ENCODE measurements around the gene AMZ1. TPM values are rescaled to one million over a fixed set of nuclear protein-coding genes. Genes with fewer than 3 reads are reported as not detected.

The AMZ1 gene
- total and polyA plus RNA-seq, 2 donors = 0.11 to 0.22 TPM

GRCh38 chr7:2761801-2762497 lies 73.9 kb downstream of the AMZ1 start:
- WGBS = 91% methylated on average over 29 of the region's 29 CpGs

DNA sequence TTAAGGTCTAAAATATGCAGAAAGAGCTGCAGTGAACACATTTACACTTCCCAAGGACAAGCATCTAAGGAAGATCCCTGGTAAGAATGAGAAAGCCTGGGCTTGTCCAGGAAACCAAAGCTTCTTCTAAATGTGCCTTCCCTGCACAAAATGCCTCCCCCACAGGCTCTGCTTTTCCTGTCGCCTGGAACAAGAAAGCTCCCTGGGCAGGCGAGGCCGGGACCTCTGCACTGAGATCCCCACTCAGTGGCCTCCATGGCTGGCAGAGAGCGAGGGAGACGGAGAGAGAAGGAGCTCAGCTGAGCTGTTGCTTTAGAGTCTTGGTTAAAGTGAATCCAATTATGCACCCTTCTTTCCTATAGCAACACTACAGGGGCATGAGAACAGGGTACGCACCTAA lies 75.6 kb downstream of the AMZ1 start:
- Histone ChIP-seq H3K27ac (ENCODE audit: low read depth) (peak overlapping the region; percentile 3), H3K4me3 (ENCODE audit: low read depth, low read length) (no peak overlapping the region), H3K4me1 (ENCODE audit: insufficient read depth) (no peaks in the 10 kb centered on the region), H3K36me3 (ENCODE audit: insufficient read depth) (no peaks in the 10 kb centered on the region)
- DNase-seq (ENCODE audit: extremely low spot score) = no peak
- 58% methylated on average over 6 of the region's 6 CpGs for WGBS

More at GRCh38 chr7:2761801-2762497, 73.9 kb downstream of the AMZ1 start:
- H3K36me3 ChIP-seq (ENCODE audit: insufficient read depth) = no peaks in the 10 kb centered on the region
- DNase-seq (ENCODE audit: extremely low spot score) = no peak
- no peak overlapping the region for H3K4me3 ChIP-seq (ENCODE audit: low read depth, low read length)
- H3K27ac ChIP-seq (ENCODE audit: low read depth) = peak overlapping the region; percentile 28
- H3K4me1 ChIP-seq (ENCODE audit: insufficient read depth) = peaks cover 3% of the 10 kb centered on the region

DNA sequence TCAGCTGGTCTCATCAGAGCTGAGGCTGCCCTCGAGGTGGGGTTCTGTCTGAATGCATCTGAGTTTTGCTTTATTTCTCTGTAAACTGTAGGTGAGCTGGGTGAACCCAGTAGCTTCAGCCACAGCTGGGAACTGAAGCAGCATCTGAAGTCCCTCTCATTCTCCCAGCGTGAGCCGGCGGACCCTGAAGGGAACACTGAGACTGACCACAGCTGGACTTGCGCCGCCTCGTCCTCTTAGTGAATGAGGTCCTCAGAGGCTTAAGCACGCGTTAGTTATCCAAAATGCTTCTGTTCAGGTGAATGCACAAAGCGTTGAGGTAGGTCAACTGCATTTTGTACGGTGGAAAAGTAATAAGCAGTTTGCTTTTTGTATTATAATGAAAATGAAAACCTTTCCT lies 76.6 kb downstream of the AMZ1 start:
- Histone ChIP-seq H3K4me1 (ENCODE audit: insufficient read depth) (no peaks in the 10 kb centered on the region), H3K27ac (ENCODE audit: low read depth) (no peak overlapping the region), H3K36me3 (ENCODE audit: insufficient read depth) (no peaks in the 10 kb centered on the region), H3K4me3 (ENCODE audit: low read depth, low read length) (no peak overlapping the region)
- 91% methylated on average over 11 of the region's 11 CpGs for WGBS
- no peak for DNase-seq (ENCODE audit: extremely low spot score)

Other genes starting within 250 kb of the AMZ1 start
- gene GRIFIN, start 211.8 kb upstream of the AMZ1 start, total RNA-seq = not detected
- gene GRIFIN, start 211.8 kb upstream of the AMZ1 start, polyA plus RNA-seq = not detected
- 16.8 TPM for gene LFNG, start 168.4 kb upstream of the AMZ1 start, total RNA-seq
- 10.7 TPM for gene LFNG, start 168.4 kb upstream of the AMZ1 start, polyA plus RNA-seq
- 18.2 TPM for gene BRAT1, start 132.7 kb upstream of the AMZ1 start, total RNA-seq
- 30.9 TPM for gene BRAT1, start 132.7 kb upstream of the AMZ1 start, polyA plus RNA-seq
- 9.3 TPM for gene IQCE, start 129.2 kb upstream of the AMZ1 start, total RNA-seq
- gene IQCE, start 129.2 kb upstream of the AMZ1 start, polyA plus RNA-seq = 8.9 TPM
- 29.2 TPM for gene TTYH3, start 56.2 kb upstream of the AMZ1 start, total RNA-seq
- gene TTYH3, start 56.2 kb upstream of the AMZ1 start, polyA plus RNA-seq = 26.7 TPM
- gene GNA12, start 156.1 kb downstream of the AMZ1 start, total RNA-seq = 22.1 TPM
- 62.6 TPM for gene GNA12, start 156.1 kb downstream of the AMZ1 start, polyA plus RNA-seq